ENCODE data around the gene ZC3H12C.
"Not testable (repeated sequence)": the region's sequence is repeated elsewhere in the genome, so short reads cannot be mapped to it uniquely, and the experiment has no call there.

DNA sequence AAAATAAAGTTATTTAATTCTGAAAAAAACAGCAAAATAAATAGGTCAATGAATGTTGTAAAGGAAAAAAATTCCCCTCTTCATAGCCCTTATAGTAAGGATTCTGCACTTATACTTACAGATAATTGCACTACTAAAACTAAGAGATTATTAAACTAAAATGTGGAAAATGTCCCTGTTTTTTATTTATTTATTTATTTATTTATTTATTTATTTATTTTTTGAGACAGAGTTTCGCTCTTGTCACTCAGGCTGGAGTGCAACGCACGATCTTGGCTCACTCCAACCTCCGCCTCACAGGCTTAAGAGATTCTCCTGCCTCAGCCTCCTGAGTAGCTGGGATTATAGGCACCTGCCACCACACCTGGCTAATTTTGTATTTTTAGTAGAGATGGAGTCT is 25.2 kb upstream of the ZC3H12C start:
- TF ChIP-seq POLR2A, CTCF (IDR thresholded peaks at IDR 0.05): not testable (repeated sequence)

Measured in esophagus squamous epithelium (tissue), 4 donors.